IPS-20b (cell line): ENCODE results near the gene DNAAF3.

Experiments used
- H3K27ac ChIP-seq: one replicate; pipeline ENCODE4 v1.5.1; 2013; ENCODE audit warnings: low read length
- H3K27me3 ChIP-seq: 2 replicates; pipeline ENCODE4 v1.6.1; 2013; ENCODE audit warnings: mild to moderate bottlenecking, low read length, inconsistent platforms; ENCODE audit not compliant: insufficient read depth
- H3K36me3 ChIP-seq: 2 replicates; pipeline ENCODE4 v1.6.1; 2013; ENCODE audit warnings: low read depth, mild to moderate bottlenecking, inconsistent platforms, low read length, moderate library complexity; ENCODE audit not compliant: insufficient read depth
- H3K4me1 ChIP-seq: 2 replicates; pipeline ENCODE4 v1.6.1; 2013; ENCODE audit warnings: mild to moderate bottlenecking, control low read depth, inconsistent platforms, low read length, moderate library complexity; ENCODE audit not compliant: insufficient read depth
- H3K4me3 ChIP-seq: 2 replicates; pipeline ENCODE4 v1.5.1; 2013; ENCODE audit warnings: mild to moderate bottlenecking, low read length, inconsistent platforms
- H3K9ac ChIP-seq: 2 replicates; pipeline ENCODE4 v1.6.1; 2013; ENCODE audit warnings: low read depth, mild to moderate bottlenecking, inconsistent platforms, low read length, moderate library complexity
- H3K9me3 ChIP-seq: 2 replicates; pipeline ENCODE4 v1.6.1; 2013; ENCODE audit warnings: mild to moderate bottlenecking, low read depth, low read length, inconsistent platforms; ENCODE audit not compliant: insufficient read depth

DNAAF3 gene

GRCh38 chr19:55196803-55197202, 30.4 kb upstream of the DNAAF3 start:
- no peak overlapping the region for H3K27ac ChIP-seq
- no peak overlapping the region for H3K4me3 ChIP-seq
- no peaks in the 10 kb centered on the region for H3K4me1 ChIP-seq
- H3K36me3 ChIP-seq: no peaks in the 10 kb centered on the region
- no peak overlapping the region for H3K9ac ChIP-seq
- no peaks in the 10 kb centered on the region for H3K9me3 ChIP-seq
- H3K27me3 ChIP-seq: peaks cover 19% of the 10 kb centered on the region

DNA sequence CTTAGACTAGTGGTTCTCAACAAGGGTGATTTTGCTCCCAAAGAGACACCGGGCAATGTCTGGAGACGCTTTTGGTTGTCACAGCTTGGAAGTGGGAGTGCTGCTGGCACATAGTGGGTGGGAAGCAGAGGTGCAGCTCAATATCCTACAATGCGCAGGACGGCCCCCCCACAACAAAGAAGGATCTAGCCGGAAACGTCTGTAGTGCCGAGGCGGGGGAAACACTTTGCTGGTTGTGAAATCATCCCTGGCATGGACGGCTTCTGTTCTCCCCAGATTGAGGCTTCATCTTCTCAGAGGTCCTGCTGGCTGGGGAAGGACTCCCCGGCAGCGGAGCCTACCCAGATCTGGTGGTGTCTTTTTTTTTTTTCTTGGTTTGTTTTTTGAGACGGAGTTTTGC, 27.1 kb upstream of the DNAAF3 start:
- H3K9ac ChIP-seq: no peak overlapping the region
- H3K36me3 ChIP-seq: no peaks in the 10 kb centered on the region
- no peaks in the 10 kb centered on the region for H3K4me1 ChIP-seq
- H3K27ac ChIP-seq: no peak overlapping the region
- H3K9me3 ChIP-seq: no peaks in the 10 kb centered on the region
- no peak overlapping the region for H3K4me3 ChIP-seq
- 0 out of 2 replicates have a peak, but pooled peaks cover 10% of the 10 kb centered on the region for H3K27me3 ChIP-seq

GRCh38 chr19:55189403-55189835, 23.0 kb upstream of the DNAAF3 start:
- Histone ChIP-seq H3K27me3 (peaks cover 21% of the 10 kb centered on the region), H3K9me3 (no peaks in the 10 kb centered on the region), H3K4me3 (no peak overlapping the region), H3K4me1 (no peaks in the 10 kb centered on the region), H3K27ac (no peak overlapping the region), H3K9ac (no peak overlapping the region), H3K36me3 (no peaks in the 10 kb centered on the region)

DNA sequence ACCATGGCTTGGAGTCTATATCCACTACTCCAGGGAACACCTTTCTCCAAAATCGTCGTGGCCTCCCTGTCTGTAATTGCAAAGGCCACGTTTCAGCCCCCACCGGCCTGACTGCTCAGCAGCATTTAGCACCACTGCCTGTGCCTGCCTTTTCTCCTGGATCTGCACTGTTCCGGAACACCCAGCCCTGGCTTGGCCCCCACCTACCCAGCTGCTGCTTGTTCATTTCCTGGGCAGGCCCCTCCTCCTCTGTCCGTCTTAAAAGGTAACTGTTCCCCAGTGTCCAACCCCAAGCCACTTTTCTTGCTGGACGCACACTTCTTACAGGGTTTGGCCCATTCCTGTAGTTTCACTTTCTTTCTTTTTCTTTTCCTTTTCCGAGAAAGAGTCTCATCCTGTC, 22.2 kb upstream of the DNAAF3 start:
- Histone ChIP-seq H3K4me1 (no peaks in the 10 kb centered on the region), H3K27ac (no peak overlapping the region), H3K9ac (no peak overlapping the region), H3K4me3 (no peak overlapping the region), H3K36me3 (no peaks in the 10 kb centered on the region), H3K27me3 (peaks cover 18% of the 10 kb centered on the region), H3K9me3 (no peaks in the 10 kb centered on the region)

- no peaks in the 10 kb centered on the region for H3K4me1 ChIP-seq
- H3K36me3 ChIP-seq: no peaks in the 10 kb centered on the region
- H3K27me3 ChIP-seq: peaks cover 28% of the 10 kb centered on the region
- H3K9me3 ChIP-seq: no peaks in the 10 kb centered on the region
- H3K27ac ChIP-seq: no peak overlapping the region
- H3K9ac ChIP-seq: no peak overlapping the region
- no peak overlapping the region for H3K4me3 ChIP-seq
Observed at GRCh38 chr19:55186080-55186479, 19.7 kb upstream of the DNAAF3 start.

- no peak overlapping the region for H3K9ac ChIP-seq
- no peaks in the 10 kb centered on the region for H3K36me3 ChIP-seq
- H3K4me1 ChIP-seq: no peaks in the 10 kb centered on the region
- H3K27ac ChIP-seq: no peak overlapping the region
- H3K4me3 ChIP-seq: no peak overlapping the region
- no peaks in the 10 kb centered on the region for H3K9me3 ChIP-seq
- peaks cover 64% of the 10 kb centered on the region for H3K27me3 ChIP-seq
Observed at GRCh38 chr19:55181740-55182139, 15.3 kb upstream of the DNAAF3 start.

DNA sequence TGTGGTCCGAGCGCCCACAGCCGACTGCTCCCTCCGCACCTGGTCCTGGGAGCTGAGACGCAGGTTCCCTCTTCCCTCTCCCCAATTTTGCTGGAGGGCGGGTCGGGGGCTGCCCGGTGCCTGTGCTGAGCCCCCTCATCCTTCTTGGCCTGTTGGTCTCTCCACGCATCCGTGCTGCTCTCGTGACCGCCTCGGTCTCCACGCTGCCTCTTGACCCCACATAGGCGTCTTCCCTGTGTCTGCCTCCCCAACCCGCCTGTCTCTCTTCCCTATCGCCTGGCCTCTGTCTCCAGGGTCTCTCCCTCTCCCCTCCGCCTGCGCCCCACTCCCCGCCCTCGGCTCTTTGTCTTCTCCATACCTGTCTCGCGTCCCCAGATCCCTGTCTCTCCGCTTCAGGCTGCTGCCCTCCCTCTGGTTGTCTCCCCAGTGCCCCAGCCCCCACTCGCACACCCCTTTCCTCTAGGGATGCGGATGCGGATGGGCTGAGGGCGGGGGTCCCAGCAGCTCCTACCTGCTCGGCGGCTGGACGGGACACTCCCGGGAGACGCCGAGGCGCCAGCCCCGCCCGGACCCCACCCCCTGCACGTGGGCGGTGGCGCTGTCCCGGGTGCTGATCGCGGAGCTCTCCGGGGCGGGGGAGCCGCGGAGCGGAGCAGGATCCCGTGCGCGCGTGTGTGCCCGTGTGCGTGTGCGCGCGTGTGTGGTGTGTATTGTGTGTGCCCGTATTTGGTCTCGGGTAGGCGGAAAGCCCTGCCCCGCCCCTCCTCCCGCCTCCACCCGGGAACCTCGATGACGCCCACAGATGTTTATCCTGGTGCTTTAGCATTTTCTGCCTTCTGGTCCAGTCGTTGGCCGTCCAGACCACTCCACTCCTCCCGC, 13.4 kb upstream of the DNAAF3 start, which contains the start of gene SYT5:
Gene SYT5, minus strand, starts transcription at position 684 of the 879 bp plus-strand sequence. CDS start 1,248 bp downstream, outside the sequence.
- peaks cover 73% of the 10 kb centered on the region for H3K27me3 ChIP-seq
- no peaks in the 10 kb centered on the region for H3K36me3 ChIP-seq
- H3K9me3 ChIP-seq: no peaks in the 10 kb centered on the region
- peak within 1 kb of the TSS; percentile 83 for H3K4me3 ChIP-seq
- no peak within 1 kb of the TSS for H3K27ac ChIP-seq
- H3K4me1 ChIP-seq: peaks cover 4% of the 10 kb centered on the region; the same call in 1 of the 2 replicates
- no peak within 1 kb of the TSS; the same call in 1 of the 2 replicates for H3K9ac ChIP-seq

DNA sequence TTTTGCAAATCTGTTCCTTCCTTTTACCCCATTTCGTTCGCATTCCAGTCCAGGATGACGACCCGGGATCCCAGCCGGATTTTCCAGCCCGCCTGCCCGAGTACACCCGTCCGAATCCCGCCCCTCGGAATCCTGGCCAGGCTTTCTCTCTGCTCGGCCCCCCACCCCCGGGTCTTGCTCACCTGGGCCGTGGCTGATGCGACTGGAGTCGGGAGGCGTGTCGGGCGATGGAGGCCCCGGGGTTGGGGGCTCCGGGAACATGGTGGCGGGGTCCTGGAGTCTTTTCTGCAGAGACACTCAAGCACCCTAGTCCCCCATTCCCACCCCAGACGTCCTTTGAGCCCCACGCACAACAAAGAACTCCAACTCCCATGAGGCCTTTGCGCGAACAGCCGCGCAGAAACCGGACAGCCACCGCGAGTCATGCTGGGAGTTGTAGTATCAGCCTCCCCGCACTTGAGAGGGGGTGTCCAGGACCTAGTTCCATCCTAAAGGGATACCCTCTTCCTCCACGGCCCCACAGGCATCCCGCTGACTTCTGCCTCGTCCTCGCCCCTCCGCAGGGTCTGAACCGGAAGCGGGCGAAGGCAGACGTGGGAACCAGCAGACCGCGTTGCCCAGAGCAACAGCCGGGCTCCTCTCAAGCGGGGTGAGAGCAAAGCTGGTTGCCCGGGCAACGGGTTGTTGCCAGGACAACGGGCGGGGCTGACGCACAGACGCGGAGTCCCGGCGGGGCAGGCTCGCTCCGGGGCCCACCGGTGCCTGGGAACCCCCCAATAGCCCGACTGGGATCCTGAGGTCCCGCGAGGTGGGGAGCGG, 12.6 kb upstream of the DNAAF3 start:
- Histone ChIP-seq H3K4me3 (peak overlapping the region; percentile 83), H3K9ac (no peak overlapping the region; the same call in 1 of the 2 replicates), H3K4me1 (peaks cover 4% of the 10 kb centered on the region; the same call in 1 of the 2 replicates), H3K36me3 (no peaks in the 10 kb centered on the region), H3K27me3 (peaks cover 79% of the 10 kb centered on the region), H3K27ac (no peak overlapping the region), H3K9me3 (no peaks in the 10 kb centered on the region)

- Histone ChIP-seq H3K4me1 (peaks cover 7% of the 10 kb centered on the region), H3K27ac (no peak overlapping the region)
Observed at GRCh38 chr19:55176076-55176475, 9.7 kb upstream of the DNAAF3 start.

GRCh38 chr19:55175117-55175867, 8.9 kb upstream of the DNAAF3 start:
- Histone ChIP-seq H3K4me1 (peaks cover 7% of the 10 kb centered on the region), H3K27ac (no peak overlapping the region)

More at GRCh38 chr19:55176076-55176475, 9.7 kb upstream of the DNAAF3 start:
- Histone ChIP-seq H3K9ac (no peak overlapping the region), H3K36me3 (no peaks in the 10 kb centered on the region), H3K4me3 (no peak overlapping the region), H3K9me3 (no peaks in the 10 kb centered on the region), H3K27me3 (peaks cover 91% of the 10 kb centered on the region)

More at GRCh38 chr19:55175117-55175867, 8.9 kb upstream of the DNAAF3 start:
- no peaks in the 10 kb centered on the region for H3K9me3 ChIP-seq
- H3K27me3 ChIP-seq: peaks cover 91% of the 10 kb centered on the region
- H3K4me3 ChIP-seq: no peak overlapping the region; the same call in 1 of the 2 replicates
- no peak overlapping the region for H3K9ac ChIP-seq
- no peaks in the 10 kb centered on the region for H3K36me3 ChIP-seq
